ENCODE measurements around the gene DAAM1.

DAAM1 gene

GRCh38 chr14:59188461-59189090 is at the start of gene DAAM1:
Gene DAAM1, plus strand, starts transcription at chr14:59188667. Its CDS starts 74,811 bp downstream, at chr14:59263478.
- Histone ChIP-seq H3K4me2 (ENCODE audit: low read length) (peak within 1 kb of the TSS; percentile 97), H3K9me3 (ENCODE audit: control insufficient read depth, low read length) (no peaks in the 10 kb centered on the region), H3K27me3 (ENCODE audit: control insufficient read depth, insufficient read depth, low read length) (no peaks in the 10 kb centered on the region), H3K27ac (peak within 1 kb of the TSS; percentile 96), H3K36me3 (ENCODE audit: control insufficient read depth, insufficient read depth, low read length) (no peaks in the 10 kb centered on the region), H3K4me3 (ENCODE audit: low read depth, low read length) (peak within 1 kb of the TSS; percentile 98), H3K79me2 (peaks cover 32% of the 10 kb centered on the region), H3K9ac (peak within 1 kb of the TSS; percentile 82), H2AFZ (peak within 1 kb of the TSS; percentile 92), H3K4me1 (peaks cover 19% of the 10 kb centered on the region)
- no peak for TF ChIP-seq CTCF (IDR thresholded peaks at IDR 0.05)

GRCh38 chr14:59139324-59139723 is 49.1 kb upstream of the DAAM1 start:
- no peak overlapping the region for H3K9ac ChIP-seq
- no peak for TF ChIP-seq CTCF (IDR thresholded peaks at IDR 0.05)

GRCh38 chr14:59140106-59140843 is 48.2 kb upstream of the DAAM1 start:
- no peak overlapping the region for H3K27ac ChIP-seq
- H3K4me1 ChIP-seq: no peaks in the 10 kb centered on the region
- H2AFZ ChIP-seq: no peak overlapping the region
- no peaks in the 10 kb centered on the region for H3K79me2 ChIP-seq
- H3K9ac ChIP-seq: no peak overlapping the region
- H3K4me2 ChIP-seq (ENCODE audit: low read length): no peak overlapping the region
- TF ChIP-seq CTCF (IDR thresholded peaks at IDR 0.05): no peak
- H3K4me3 ChIP-seq (ENCODE audit: low read depth, low read length): no peak overlapping the region
- no peaks in the 10 kb centered on the region for H3K36me3 ChIP-seq (ENCODE audit: control insufficient read depth, insufficient read depth, low read length)
- H3K9me3 ChIP-seq (ENCODE audit: control insufficient read depth, low read length): no peaks in the 10 kb centered on the region
- no peaks in the 10 kb centered on the region for H3K27me3 ChIP-seq (ENCODE audit: control insufficient read depth, insufficient read depth, low read length)

More at GRCh38 chr14:59139324-59139723, 49.1 kb upstream of the DAAM1 start:
- no peak overlapping the region for H3K4me3 ChIP-seq (ENCODE audit: low read depth, low read length)
- H3K27me3 ChIP-seq (ENCODE audit: control insufficient read depth, insufficient read depth, low read length): no peaks in the 10 kb centered on the region
- H3K4me1 ChIP-seq: no peaks in the 10 kb centered on the region
- no peak overlapping the region for H3K4me2 ChIP-seq (ENCODE audit: low read length)
- H3K79me2 ChIP-seq: no peaks in the 10 kb centered on the region
- no peaks in the 10 kb centered on the region for H3K36me3 ChIP-seq (ENCODE audit: control insufficient read depth, insufficient read depth, low read length)
- no peak overlapping the region for H3K27ac ChIP-seq
- no peak overlapping the region for H2AFZ ChIP-seq
- H3K9me3 ChIP-seq (ENCODE audit: control insufficient read depth, low read length): no peaks in the 10 kb centered on the region

- no peak overlapping the region for H3K4me3 ChIP-seq (ENCODE audit: low read depth, low read length)
- no peak overlapping the region for H3K27ac ChIP-seq
- H3K79me2 ChIP-seq: no peaks in the 10 kb centered on the region
- H3K4me2 ChIP-seq (ENCODE audit: low read length): no peak overlapping the region
- H3K4me1 ChIP-seq: no peaks in the 10 kb centered on the region
- no peaks in the 10 kb centered on the region for H3K27me3 ChIP-seq (ENCODE audit: control insufficient read depth, insufficient read depth, low read length)
- no peak for TF ChIP-seq CTCF (IDR thresholded peaks at IDR 0.05)
- H2AFZ ChIP-seq: no peak overlapping the region
- no peak overlapping the region for H3K9ac ChIP-seq
- H3K9me3 ChIP-seq (ENCODE audit: control insufficient read depth, low read length): no peaks in the 10 kb centered on the region
- no peaks in the 10 kb centered on the region for H3K36me3 ChIP-seq (ENCODE audit: control insufficient read depth, insufficient read depth, low read length)
These were observed 42.0 kb upstream of the DAAM1 start for GRCh38 chr14:59146484-59146883.
